K562 (cell line): ENCODE measurements around the gene PKHD1. TPM values are rescaled to one million over a fixed set of nuclear protein-coding genes. Genes with fewer than 3 reads are reported as not detected.

ENCODE experiments used
- ATAC-seq: fragments of 200-7000 bp; cut with Tn5 transposase; 3 replicates; pipeline ENCODE4 v1.9.1; 2020; ENCODE audit warnings: moderate library complexity
- BruUV-seq: library from RNA; stranded (reverse); fragments of 400-500 nt; replicated peaks from 2 replicates; lab custom pipeline; 2021; lab: Mats Ljungman, UMichigan
- CTCF ChIA-PET: fragments of 300-600 bp; formaldehyde crosslinking; extraction: SDS; loops from one replicate; lab custom pipeline; 2021; ENCODE audit warnings: low intra/inter-chr PET ratio; lab: Yijun Ruan, JAX
- POLR2A ChIA-PET: fragments of 300-600, 350-650 bp; sonication (Branson Sonifier 250); formaldehyde crosslinking; extraction: SDS; loops from one replicate; lab custom pipeline; 2021; ENCODE audit warnings: antibody characterized with exemption, inconsistent platforms; lab: Yijun Ruan, JAX
- DNase-seq, 4 experiments: peaks; one replicate each; pipeline versions ENCODE4 v3.0.0 to v3.0.0-alpha.2; 2011 to 2018; ENCODE audit warnings: low spot score in 3 of 4, mixed read lengths in 3 of 4; ENCODE audit errors: extremely low read depth in 1 of 4
- FAIRE-seq: peaks from 2 replicates; lab custom pipeline; 2011; peaks lifted over from hg19 to GRCh38; lab: Jason Lieb, UNC
- H2AFZ ChIP-seq: 2 replicates; pipeline ENCODE4 v1.6.0; 2011; ENCODE audit warnings: low read depth, low read length, control low read depth, inconsistent platforms
- H3K27ac ChIP-seq: fragments of 200-600 bp; 3 replicates; pipeline ENCODE4 v1.8.0; 2011; ENCODE audit warnings: low read depth, mild to moderate bottlenecking, control low read depth, inconsistent platforms, low read length, moderate library complexity, mixed read lengths; ENCODE audit errors: extremely low read depth
- H3K27me3 ChIP-seq, 2 experiments: fragments of 300-600 bp in 1 of 2; 2 replicates in 1 of 2; 3 replicates in 1 of 2; pipeline versions ENCODE4 v1.6.0 to v1.8.0; 2011; ENCODE audit warnings: inconsistent platforms in 2 of 2, low read length in 2 of 2, mild to moderate bottlenecking in 1 of 2, mixed read lengths in 1 of 2, moderate library complexity in 1 of 2; ENCODE audit not compliant: control insufficient read depth in 2 of 2, insufficient read depth in 2 of 2
- H3K36me3 ChIP-seq: fragments of 300-600 bp; 3 replicates; pipeline ENCODE4 v1.8.0; 2011; ENCODE audit warnings: mild to moderate bottlenecking, low read length, inconsistent platforms; ENCODE audit not compliant: control insufficient read depth, insufficient read depth
- H3K4me1 ChIP-seq, 2 experiments: fragments of 200-600 bp in 1 of 2; replicated peaks in 1 of 2; 2 replicates in 1 of 2; 3 replicates in 1 of 2; pipeline versions ENCODE4 v1.5.1 to v1.8.0; 2011; ENCODE audit warnings: inconsistent platforms in 2 of 2, low read length in 2 of 2, mild to moderate bottlenecking in 1 of 2, mixed read lengths in 1 of 2, moderate library complexity in 1 of 2; ENCODE audit not compliant: control insufficient read depth in 2 of 2, insufficient read depth in 2 of 2
- H3K4me2 ChIP-seq: 2 replicates; pipeline ENCODE4 v1.6.1; 2011; ENCODE audit warnings: low read length, control low read depth, inconsistent platforms, mixed read lengths; ENCODE audit not compliant: insufficient read depth
- H3K4me3 ChIP-seq: fragments of 200-600 bp; sonication (generic), shearing (Covaris generic); 2 replicates; pipeline ENCODE4 v1.5.1; 2016; ENCODE audit warnings: control low read depth, inconsistent platforms
- H3K79me2 ChIP-seq: fragments of 200-600 bp; 3 replicates; pipeline ENCODE4 v1.8.0; 2011; ENCODE audit warnings: low read length, inconsistent platforms; ENCODE audit not compliant: control insufficient read depth, insufficient read depth
- H3K9ac ChIP-seq, 2 experiments: 2 replicates each; pipeline versions ENCODE4 v1.6.0 to v1.6.1; 2011; ENCODE audit warnings: low read depth in 2 of 2, low read length in 2 of 2, control low read depth in 1 of 2, inconsistent platforms in 1 of 2, mild to moderate bottlenecking in 1 of 2, mixed read lengths in 1 of 2; ENCODE audit not compliant: insufficient read depth in 1 of 2
- H3K9me1 ChIP-seq: one replicate; pipeline ENCODE4 v1.6.0; 2011; ENCODE audit warnings: inconsistent platforms, mild to moderate bottlenecking, low read length, moderate library complexity; ENCODE audit not compliant: control insufficient read depth, insufficient read depth
- H3K9me3 ChIP-seq: replicated peaks from 2 replicates; pipeline ENCODE4 v1.5.1; 2011; ENCODE audit warnings: low read depth, low read length, inconsistent platforms; ENCODE audit not compliant: control insufficient read depth, insufficient read depth
- H4K20me1 ChIP-seq: replicated peaks from 2 replicates; pipeline ENCODE4 v1.6.1; 2011; ENCODE audit warnings: low read length, inconsistent platforms, mixed read lengths; ENCODE audit not compliant: control insufficient read depth, insufficient read depth
- CCNT2 ChIP-seq: IDR thresholded peaks from 2 replicates; pipeline ENCODE4 v1.6.1; 2011; ENCODE audit warnings: borderline replicate concordance, low read depth, mild to moderate bottlenecking, moderate library complexity, mixed read lengths, low read length; ENCODE audit not compliant: insufficient read length; ENCODE audit errors: extremely low read depth
- CHD4 ChIP-seq: fragments of 200-600 bp; sonication (generic); IDR thresholded peaks from 3 replicates; pipeline ENCODE4 v1.6.1; 2012; ENCODE audit warnings: low read depth, mild to moderate bottlenecking, mixed read lengths, low read length, inconsistent platforms; ENCODE audit not compliant: insufficient read depth, insufficient replicate concordance, poor library complexity, severe bottlenecking
- DDX20 ChIP-seq: fragments of 450-650 bp; IDR thresholded peaks from 2 replicates; pipeline ENCODE4 v1.6.1; 2016; ENCODE audit warnings: missing genetic modification characterization, low read depth, mild to moderate bottlenecking, missing compliant biosample characterization, moderate library complexity
- EHMT2 ChIP-seq: fragments of 450-650 bp; IDR thresholded peaks from 2 replicates; pipeline ENCODE4 v1.6.1; 2018; ENCODE audit warnings: antibody characterized with exemption
- ESRRB ChIP-seq: fragments of 250-450 bp; sonication (Bioruptor Pico); IDR thresholded peaks from 2 replicates; pipeline ENCODE4 v1.5.0; 2020; ENCODE audit warnings: mild to moderate bottlenecking, moderate library complexity, borderline replicate concordance
- FIP1L1 ChIP-seq: fragments of 200-400 bp; formaldehyde crosslinking; IDR thresholded peaks from 2 replicates; pipeline ENCODE4 v1.6.1; 2018; ENCODE audit warnings: mild to moderate bottlenecking, low read depth, low read length; ENCODE audit not compliant: poor library complexity, severe bottlenecking
- FOXJ3 ChIP-seq: sonication (generic); formaldehyde crosslinking; IDR thresholded peaks from 2 replicates; pipeline ENCODE4 v1.4.0; 2020; ENCODE audit warnings: mild to moderate bottlenecking, missing genetic modification reagents
- HSF4 ChIP-seq: fragments of 250-450 bp; sonication (Bioruptor Pico); IDR thresholded peaks from 2 replicates; pipeline ENCODE4 v2.1.2; 2022; ENCODE audit warnings: mild to moderate bottlenecking, moderate library complexity, borderline replicate concordance
- KLF13 ChIP-seq: fragments of 450-650 bp; IDR thresholded peaks from 2 replicates; pipeline ENCODE4 v1.6.1; 2016; ENCODE audit warnings: missing genetic modification characterization, low read depth, mild to moderate bottlenecking, missing compliant biosample characterization, moderate library complexity, borderline replicate concordance
- NR2C2 ChIP-seq, 2 experiments: fragments of 200-800 bp in 1 of 2; sonication (Bioruptor generic) in 1 of 2; sonication (generic) in 1 of 2; formaldehyde crosslinking in 1 of 2; IDR thresholded peaks; 2 replicates each; pipeline versions ENCODE4 v1.6.1 to v1.8.0; 2016 to 2022; ENCODE audit warnings: mild to moderate bottlenecking in 1 of 2, missing compliant biosample characterization in 1 of 2, missing genetic modification characterization in 1 of 2, missing genetic modification reagents in 1 of 2
- TAF1 ChIP-seq: IDR thresholded peaks from 2 replicates; pipeline ENCODE4 v1.6.1; 2011; ENCODE audit warnings: mild to moderate bottlenecking, low read length, moderate library complexity; ENCODE audit not compliant: insufficient read depth, control insufficient read depth, severe bottlenecking; ENCODE audit errors: extremely low read depth
- YY1 ChIP-seq, 3 experiments: IDR thresholded peaks; 2 replicates each; pipeline ENCODE4 v1.6.1; 2011; ENCODE audit warnings: low read length in 2 of 3, mild to moderate bottlenecking in 2 of 3, moderate library complexity in 2 of 3, borderline replicate concordance in 1 of 3, control low read depth in 1 of 3, low read depth in 1 of 3; ENCODE audit not compliant: insufficient read depth in 3 of 3, insufficient replicate concordance in 2 of 3, control insufficient read depth in 1 of 3, insufficient read length in 1 of 3; ENCODE audit errors: extremely low read depth in 1 of 3
- ZNF184 ChIP-seq: sonication (generic); formaldehyde crosslinking; IDR thresholded peaks from 2 replicates; pipeline ENCODE4 v1.5.0; 2020; ENCODE audit warnings: missing genetic modification reagents
- ZNF449 ChIP-seq: fragments of 250-450 bp; sonication (Bioruptor Pico); IDR thresholded peaks from 2 replicates; pipeline ENCODE4 v1.8.0; 2022; ENCODE audit warnings: moderate library complexity, mild to moderate bottlenecking, inconsistent platforms
- ZNF79 ChIP-seq: fragments of 250-450 bp; sonication (Bioruptor Pico); IDR thresholded peaks from 2 replicates; pipeline ENCODE4 v1.4.0; 2020; ENCODE audit warnings: low read depth, mild to moderate bottlenecking, moderate library complexity
- ZSCAN29 ChIP-seq: fragments of 450-650 bp; IDR thresholded peaks from 2 replicates; pipeline ENCODE4 v1.6.1; 2017
- in situ Hi-C: fragments of 300-500 bp; cut with MboI; formaldehyde crosslinking; loops from 4 replicates; pipeline ENCODE4 v1.15.0; 2018; ENCODE audit warnings: inconsistent platforms, mixed read lengths
- intact Hi-C: fragments of 100-400 bp; cut with micrococcal nuclease; formaldehyde crosslinking; loops from 2 replicates; pipeline ENCODE4 v1.14.2; 2022
- polyA plus RNA-seq, 8 experiments: library from polyadenylated mRNA; depleted of rRNA in 4 of 8; stranded (reverse) in 5 of 8; unstranded in 3 of 8; fragments of >200 nt; fragmentation: Nextera tagmentation in 2 of 8; fragmentation: Illumina TruSeq in 1 of 8; extraction: Ambion mirVana in 2 of 8; extraction: Trizol in 1 of 8; gene quantifications; 2 replicates each; pipeline versions ENCODE4 v1.2.1 to v1.2.3, GENCODE V29; 2011 to 2014; ENCODE audit warnings: inconsistent platforms in 1 of 8, missing spikeins in 1 of 8
- total RNA-seq, 7 experiments: library from RNA; depleted of rRNA in 6 of 7; stranded (reverse); fragments of >200 nt in 6 of 7; fragmentation: Illumina TruSeq in 2 of 7; extraction: Trizol in 2 of 7; gene quantifications; 2 replicates each; pipeline versions ENCODE4 v1.2.1 to v1.2.3, GENCODE V29; 2011 to 2021; ENCODE audit warnings: low replicate concordance in 1 of 7

PKHD1 gene
- total and polyA plus RNA-seq, 9 of the 15 experiments (the other 6 are each of a cell fraction or from before 2014, with no cell fraction given): 0.01 to 0.04 (median 0.01) TPM; not detected in 6

- TF ChIP-seq ZNF449 (CRISPR knock-in tag): no peak
- no peak for TF ChIP-seq ZNF184 (CRISPR knock-in tag)
- no peak for TF ChIP-seq HSF4 (CRISPR knock-in tag)
- TF ChIP-seq ESRRB: no peak
- no peak for TF ChIP-seq FOXJ3 (CRISPR knock-in tag)
- TF ChIP-seq FIP1L1: no peak
- TF ChIP-seq ZNF79: no peak
- no peak for TF ChIP-seq TAF1
- no peak for TF ChIP-seq CCNT2
- no peak for TF ChIP-seq NR2C2 (CRISPR knock-in tag; IDR thresholded peaks at IDR 0.05)
- no peak for TF ChIP-seq NR2C2 (tag; IDR thresholded peaks at IDR 0.05)
- no peak for TF ChIP-seq CHD4
- TF ChIP-seq EHMT2: no peak
- no peak for TF ChIP-seq YY1 (IDR thresholded peaks at IDR 0.05; ENCODE audit: borderline replicate concordance in 1 of 3, control insufficient read depth in 1 of 3, extremely low read depth in 1 of 3, insufficient read depth in 3 of 3, insufficient read length in 1 of 3, insufficient replicate concordance in 2 of 3, low read depth in 1 of 3, low read length in 2 of 3)
- TF ChIP-seq KLF13: no peak
- no peak for TF ChIP-seq DDX20 (tag)
- TF ChIP-seq ZSCAN29: no peak
- H2AFZ ChIP-seq: no peak overlapping the region
- no peak for FAIRE-seq
- in situ Hi-C loops (no loop called here), intact Hi-C loops (no loop called here)
- no peaks in the 10 kb centered on the region for H3K27me3 ChIP-seq
- ChIA-PET POLR2A (no interaction called here), CTCF (no interaction called here)
- H4K20me1 ChIP-seq: no peaks in the 10 kb centered on the region
- H3K27ac ChIP-seq: no peak overlapping the region
- H3K36me3 ChIP-seq: no peaks in the 10 kb centered on the region
- no peaks in the 10 kb centered on the region for H3K4me1 ChIP-seq
- no TSS peak for BruUV-seq
- H3K9ac ChIP-seq: no peak overlapping the region
- H3K4me2 ChIP-seq: no peak overlapping the region
- no peak for DNase-seq
- no peak for ATAC-seq
- H3K79me2 ChIP-seq: no peaks in the 10 kb centered on the region
- H3K9me1 ChIP-seq: no peaks in the 10 kb centered on the region
- H3K9me3 ChIP-seq: no peaks in the 10 kb centered on the region
- H3K4me3 ChIP-seq: no peak overlapping the region
Measured at GRCh38 chr6:51953246-51953645, 134.2 kb downstream of the PKHD1 start.
